SK-N-MC (cell line): ENCODE data around the gene S100P.

ENCODE experiments used
- EZH2 ChIP-seq: fragments of 200-600 bp; sonication (generic); IDR thresholded peaks from one replicate; pipeline ENCODE4 v1.6.1; 2017; ENCODE audit warnings: antibody characterized with exemption
- POLR2AphosphoS5 ChIP-seq: IDR thresholded peaks from 2 replicates; pipeline ENCODE4 v1.6.1; 2012; ENCODE audit warnings: mild to moderate bottlenecking, low read depth, low read length, borderline replicate concordance

DNA sequence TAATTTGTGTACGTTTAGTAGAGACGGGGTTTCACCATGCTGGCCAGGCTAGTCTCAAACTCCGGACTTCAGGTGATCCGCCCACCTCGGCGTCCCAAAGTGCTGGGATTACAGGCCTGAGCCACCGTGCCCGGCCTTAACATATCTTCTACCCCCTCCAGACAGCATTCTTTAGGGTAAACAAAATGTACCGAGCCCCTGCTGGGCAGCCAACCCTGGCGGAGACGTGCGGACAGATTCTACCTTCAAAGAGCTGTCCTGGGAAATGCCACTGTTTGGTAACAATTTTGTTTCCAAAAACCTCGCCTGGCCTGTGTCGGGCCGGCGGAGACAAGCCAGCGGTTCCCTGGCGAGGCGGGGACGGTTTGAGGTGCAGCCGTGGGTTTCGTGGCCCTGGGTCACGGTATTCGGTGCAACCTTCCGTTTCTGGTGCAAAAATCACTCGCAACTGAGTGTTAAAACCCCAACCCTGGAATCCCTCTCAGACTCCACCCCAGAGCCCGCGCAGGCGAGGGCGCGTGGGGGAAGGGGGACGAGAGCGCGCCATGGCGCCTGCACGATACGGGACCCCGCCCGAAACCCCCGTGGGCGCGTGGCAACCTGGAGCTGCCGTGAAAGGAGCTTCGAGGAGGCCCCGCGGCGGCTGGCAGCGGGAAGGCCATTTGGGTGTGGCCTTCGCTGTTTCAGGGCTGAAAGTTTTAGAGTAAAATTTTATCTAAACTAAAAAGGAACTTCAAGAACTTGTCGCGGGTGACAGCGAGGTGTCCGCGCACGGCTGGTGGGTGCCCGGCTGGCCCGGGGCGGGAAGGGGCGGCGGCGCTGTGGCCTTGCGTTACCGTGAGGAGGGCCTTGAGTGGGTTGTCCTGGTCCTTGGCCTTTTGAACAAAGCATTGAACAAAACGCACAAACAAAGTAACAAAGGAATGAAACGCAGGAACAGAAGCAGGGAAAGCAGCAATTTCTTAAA, 36.2 kb upstream of the S100P start:
- TF ChIP-seq POLR2AphosphoS5 (no peak), EZH2 (no peak)
